ENCODE data around the gene UCN2.
"Not testable (repeated sequence)": the region's sequence is repeated elsewhere in the genome, so short reads cannot be mapped to it uniquely, and the experiment has no call there.

Gene UCN2

GRCh38 chr3:48560648-48561018, 2.9 kb downstream of the UCN2 start:
- DNase-seq: no peak

GRCh38 chr3:48558493-48559134, 5.0 kb downstream of the UCN2 start:
- no peak for DNase-seq

GRCh38 chr3:48556796-48557626, 6.6 kb downstream of the UCN2 start, which contains the start of gene PFKFB4:
Gene PFKFB4, minus strand, starts transcription at chr3:48556803. Its CDS starts 26 bp downstream, at chr3:48556777.
- DNase-seq: peak; percentile 92

- no peak for DNase-seq
Observed at GRCh38 chr3:48555949-48556795, 7.4 kb downstream of the UCN2 start.

- DNase-seq: no peak
Observed at GRCh38 chr3:48555231-48555948, 8.2 kb downstream of the UCN2 start.

- DNase-seq: no peak
Observed at GRCh38 chr3:48553886-48554845, 9.4 kb downstream of the UCN2 start.

- DNase-seq: no peak
Observed at GRCh38 chr3:48553361-48553760, 10.2 kb downstream of the UCN2 start.

GRCh38 chr3:48552111-48552951, 11.2 kb downstream of the UCN2 start:
- peak; percentile 20 for DNase-seq

- not testable (repeated sequence) for DNase-seq
Observed at GRCh38 chr3:48551651-48552050, 11.9 kb downstream of the UCN2 start.

GRCh38 chr3:48548729-48549705, 14.6 kb downstream of the UCN2 start:
- DNase-seq: peak; percentile 7

GRCh38 chr3:48548126-48548525, 15.5 kb downstream of the UCN2 start:
- no peak for DNase-seq

- no peak for DNase-seq
Observed at GRCh38 chr3:48546203-48546829, 17.3 kb downstream of the UCN2 start.

GRCh38 chr3:48544141-48544540, 19.4 kb downstream of the UCN2 start:
- no peak for DNase-seq

- no peak for DNase-seq
Observed at GRCh38 chr3:48543271-48543866, 20.2 kb downstream of the UCN2 start.

- no peak for DNase-seq
Observed at GRCh38 chr3:48538451-48538850, 25.1 kb downstream of the UCN2 start.

- DNase-seq: no peak
Observed at GRCh38 chr3:48536785-48537184, 26.8 kb downstream of the UCN2 start.

- DNase-seq: no peak
Observed at GRCh38 chr3:48536116-48536515, 27.5 kb downstream of the UCN2 start.

- no peak for DNase-seq
Observed at GRCh38 chr3:48535578-48535977, 28.0 kb downstream of the UCN2 start.
